B cell (primary cell): ENCODE measurements around the gene PDIA4. TPM values are rescaled to one million over a fixed set of nuclear protein-coding genes. Genes with fewer than 3 reads are reported as not detected.

Experiments
- ATAC-seq: fragments of 200-7000 bp; cut with Tn5 transposase; one replicate; pipeline ENCODE4 v1.10.0; 2021; ENCODE audit warnings: low read depth, mild to moderate bottlenecking, moderate number of reproducible peaks, moderate library complexity
- CTCF ChIA-PET: fragments of 350-600 bp; sonication (Branson Sonifier 250); formaldehyde crosslinking; loops from one replicate; lab custom pipeline; 2021; ENCODE audit warnings: antibody characterized with exemption, inconsistent platforms; lab: Charles Lee
- POLR2A ChIA-PET: fragments of 350-600 bp; sonication (Branson Sonifier 250); formaldehyde crosslinking; loops from one replicate; lab custom pipeline; 2021; ENCODE audit warnings: antibody characterized with exemption; lab: Charles Lee
- DNase-seq: peaks from one replicate; pipeline ENCODE4 v3.0.0; 2013
- H2AFZ ChIP-seq: 2 replicates; pipeline ENCODE4 v1.6.1; 2012; ENCODE audit warnings: mild to moderate bottlenecking, low read depth, low read length; ENCODE audit not compliant: insufficient read depth, poor library complexity, severe bottlenecking
- H3K27ac ChIP-seq, 2 donors: 1 replicate in 1 of 2; 2 replicates in 1 of 2; pipeline ENCODE4 v1.5.1; 2012 to 2013; ENCODE audit warnings: low read length in 2 of 2, mild to moderate bottlenecking in 2 of 2, moderate library complexity in 1 of 2
- H3K27me3 ChIP-seq, 4 experiments: fragments of 200-600 bp in 1 of 4; sonication (generic) in 1 of 4; replicated peaks in 1 of 4; 1 replicate in 2 of 4; 2 replicates in 2 of 4; pipeline versions ENCODE4 v1.6.1 to v1.7.0; 2013 to 2016; ENCODE audit warnings: low read length in 3 of 4, mild to moderate bottlenecking in 2 of 4, mixed read lengths in 1 of 4, moderate library complexity in 1 of 4; ENCODE audit not compliant: insufficient read depth in 4 of 4, control insufficient read depth in 3 of 4; ENCODE audit errors: control extremely low read depth in 1 of 4
- H3K36me3 ChIP-seq, 2 experiments: replicated peaks in 1 of 2; 1 replicate in 1 of 2; 2 replicates in 1 of 2; pipeline versions ENCODE4 v1.6.1 to v1.7.1; 2013; ENCODE audit warnings: low read length in 1 of 2; ENCODE audit not compliant: insufficient read depth in 2 of 2, control insufficient read depth in 1 of 2; ENCODE audit errors: control extremely low read depth in 1 of 2, extremely low read depth in 1 of 2
- H3K4me1 ChIP-seq, 2 donors: fragments of 200-600 bp in 1 of 2; sonication (generic) in 1 of 2; 1 replicate in 1 of 2; 2 replicates in 1 of 2; pipeline versions ENCODE4 v1.5.1 to v1.6.1; 2013 to 2017; ENCODE audit warnings: low read length in 2 of 2; ENCODE audit not compliant: control insufficient read depth in 2 of 2, insufficient read depth in 2 of 2
- H3K4me2 ChIP-seq: replicated peaks from 2 replicates; pipeline ENCODE3; 2012; ENCODE audit warnings: mild to moderate bottlenecking, low read depth, low read length; ENCODE audit not compliant: poor library complexity, severe bottlenecking
- H3K4me3 ChIP-seq, 5 experiments: fragments of 200-600 bp in 1 of 5; sonication (generic) in 1 of 5; 1 replicate in 3 of 5; 2 replicates in 2 of 5; pipeline versions ENCODE4 v1.5.1 to v1.7.0; 2011 to 2016; ENCODE audit warnings: low read length in 4 of 5, mild to moderate bottlenecking in 4 of 5, low read depth in 2 of 5, control low read depth in 1 of 5, moderate library complexity in 1 of 5; ENCODE audit not compliant: insufficient read depth in 1 of 5; ENCODE audit errors: control extremely low read depth in 1 of 5, extremely low read depth in 1 of 5
- H3K79me2 ChIP-seq: fragments of 200-600 bp; sonication (generic); one replicate; pipeline ENCODE4 v1.6.0; 2016; ENCODE audit warnings: low read length; ENCODE audit not compliant: control insufficient read depth, insufficient read depth
- H3K9ac ChIP-seq: fragments of 200-600 bp; sonication (generic); 2 replicates; pipeline ENCODE4 v1.6.1; 2017; ENCODE audit warnings: mild to moderate bottlenecking, low read length, moderate library complexity
- H3K9me3 ChIP-seq, 3 donors: one replicate each; pipeline versions ENCODE4 v1.6.1 to v1.7.1; 2013; ENCODE audit warnings: low read length in 2 of 3; ENCODE audit not compliant: control insufficient read depth in 2 of 3, insufficient read depth in 1 of 3; ENCODE audit errors: control extremely low read depth in 1 of 3
- H4K20me1 ChIP-seq: 2 replicates; pipeline ENCODE4 v1.6.0; 2012; ENCODE audit warnings: mild to moderate bottlenecking, low read length; ENCODE audit not compliant: insufficient read depth, control insufficient read depth, poor library complexity, severe bottlenecking
- H3K27ac Mint-ChIP-seq: one replicate; pipeline ENCODE4 v1.8.0; 2021; ENCODE audit warnings: mixed read lengths
- H3K27me3 Mint-ChIP-seq: one replicate; pipeline ENCODE4 v1.8.0; 2021; ENCODE audit warnings: mixed read lengths
- H3K4me1 Mint-ChIP-seq: one replicate; pipeline ENCODE4 v1.8.0; 2021; ENCODE audit warnings: mixed read lengths
- H3K4me3 Mint-ChIP-seq: one replicate; pipeline ENCODE4 v1.8.0; 2021; ENCODE audit warnings: mixed read lengths
- H3K9me3 Mint-ChIP-seq: one replicate; pipeline ENCODE4 v1.8.0; 2022; ENCODE audit warnings: mixed read lengths; ENCODE audit not compliant: insufficient read depth
- EZH2 ChIP-seq: IDR thresholded peaks from 2 replicates; pipeline ENCODE4 v1.6.1; 2012; ENCODE audit warnings: borderline replicate concordance, low read depth, mild to moderate bottlenecking, moderate library complexity, low read length; ENCODE audit not compliant: insufficient read depth, poor library complexity, severe bottlenecking
- WGBS: methylation state at CpG from one replicate; pipeline ENCODE4 v1.1.5; 2013; ENCODE audit warnings: missing lambda C conversion rate; ENCODE audit not compliant: insufficient coverage; 5-methylcytosine and 5-hydroxymethylcytosine counted together
- intact Hi-C: fragments of 100-400 bp; cut with micrococcal nuclease; formaldehyde crosslinking; loops from one replicate; pipeline ENCODE4 v1.10.0; 2022
- polyA plus RNA-seq: library from polyadenylated mRNA; depleted of rRNA; stranded (reverse); fragments of >200 nt; gene quantifications from 2 replicates; pipeline ENCODE4 v1.2.3, GENCODE V29; 2012
- total RNA-seq, 2 donors: library from RNA; stranded (reverse); fragments of 120-200 nt in 1 of 2; gene quantifications; 1 replicate in 1 of 2; 2 replicates in 1 of 2; pipeline versions ENCODE4 v1.2.3 to v1.2.4, GENCODE V29; 2013 to 2022
- TF ChIP-seq, protein P1 (sequence below): fragments of 200-600 bp; IDR thresholded peaks from one replicate; pipeline ENCODE4 v1.8.0; 2022; ENCODE audit warnings: antibody characterized with exemption, mild to moderate bottlenecking

The PDIA4 gene
- total and polyA plus RNA-seq, 2 donors (not counting 1 experiment from before 2014, with no cell fraction given) = 31.6 to 34.7 TPM

DNA sequence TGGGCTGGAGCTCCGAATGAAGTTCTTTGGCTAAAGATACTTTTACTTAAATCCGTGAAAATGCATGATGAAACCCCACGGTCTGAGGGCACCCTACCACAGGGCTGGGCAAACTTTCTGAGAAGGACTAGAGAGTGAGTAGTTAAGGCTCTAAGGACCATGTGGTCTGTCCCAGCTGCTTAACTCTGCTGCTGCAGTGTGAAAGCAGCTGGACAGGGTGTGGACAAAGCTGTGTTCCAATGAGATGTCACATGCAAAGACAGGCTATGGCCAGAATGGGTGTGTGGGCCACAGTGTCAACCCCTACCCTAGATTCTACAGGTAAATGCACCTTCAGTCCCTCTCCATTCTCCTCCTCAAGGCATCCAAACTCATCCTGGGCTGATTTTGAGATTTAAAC lies 18.8 kb downstream of the PDIA4 start:
- Histone ChIP-seq H3K27ac (no peak overlapping the region), H3K79me2 (peaks cover 11% of the 10 kb centered on the region), H3K27me3 (no peaks in the 10 kb centered on the region), H3K9me3 (no peaks in the 10 kb centered on the region), H3K36me3 (peaks cover 0 to 83% of the 10 kb centered on the region in 2 experiments), H3K4me3 (no peak overlapping the region), H3K4me2 (no peak overlapping the region), H3K4me1 (peaks cover 0 to 7% of the 10 kb centered on the region in 2 donors), H2AFZ (no peak overlapping the region), H4K20me1 (no peaks in the 10 kb centered on the region), H3K9ac (no peak overlapping the region)
- ChIA-PET CTCF (interaction anchor here (0.8 to 3.4 kb wide), 3 partner anchors 9 to 56 kb away, joined by 3 to 12 read pairs (median 3); no protein-coding TSS in a partner anchor), POLR2A (no interaction called here)
- no peak for ATAC-seq
- intact Hi-C loops = no loop called here
- H3K27ac Mint-ChIP-seq = no peak overlapping the region
- TF ChIP-seq EZH2 = no peak
- TF ChIP-seq, protein P1, sequence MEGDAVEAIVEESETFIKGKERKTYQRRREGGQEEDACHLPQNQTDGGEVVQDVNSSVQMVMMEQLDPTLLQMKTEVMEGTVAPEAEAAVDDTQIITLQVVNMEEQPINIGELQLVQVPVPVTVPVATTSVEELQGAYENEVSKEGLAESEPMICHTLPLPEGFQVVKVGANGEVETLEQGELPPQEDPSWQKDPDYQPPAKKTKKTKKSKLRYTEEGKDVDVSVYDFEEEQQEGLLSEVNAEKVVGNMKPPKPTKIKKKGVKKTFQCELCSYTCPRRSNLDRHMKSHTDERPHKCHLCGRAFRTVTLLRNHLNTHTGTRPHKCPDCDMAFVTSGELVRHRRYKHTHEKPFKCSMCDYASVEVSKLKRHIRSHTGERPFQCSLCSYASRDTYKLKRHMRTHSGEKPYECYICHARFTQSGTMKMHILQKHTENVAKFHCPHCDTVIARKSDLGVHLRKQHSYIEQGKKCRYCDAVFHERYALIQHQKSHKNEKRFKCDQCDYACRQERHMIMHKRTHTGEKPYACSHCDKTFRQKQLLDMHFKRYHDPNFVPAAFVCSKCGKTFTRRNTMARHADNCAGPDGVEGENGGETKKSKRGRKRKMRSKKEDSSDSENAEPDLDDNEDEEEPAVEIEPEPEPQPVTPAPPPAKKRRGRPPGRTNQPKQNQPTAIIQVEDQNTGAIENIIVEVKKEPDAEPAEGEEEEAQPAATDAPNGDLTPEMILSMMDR = no peak
- no peak for DNase-seq
- H3K9me3 Mint-ChIP-seq = no peaks in the 10 kb centered on the region
- H3K4me1 Mint-ChIP-seq = peaks cover 4% of the 10 kb centered on the region
- no peak overlapping the region for H3K4me3 Mint-ChIP-seq
- H3K27me3 Mint-ChIP-seq = no peaks in the 10 kb centered on the region
- WGBS = 100% methylated on average over 3 of the region's 3 CpGs

DNA sequence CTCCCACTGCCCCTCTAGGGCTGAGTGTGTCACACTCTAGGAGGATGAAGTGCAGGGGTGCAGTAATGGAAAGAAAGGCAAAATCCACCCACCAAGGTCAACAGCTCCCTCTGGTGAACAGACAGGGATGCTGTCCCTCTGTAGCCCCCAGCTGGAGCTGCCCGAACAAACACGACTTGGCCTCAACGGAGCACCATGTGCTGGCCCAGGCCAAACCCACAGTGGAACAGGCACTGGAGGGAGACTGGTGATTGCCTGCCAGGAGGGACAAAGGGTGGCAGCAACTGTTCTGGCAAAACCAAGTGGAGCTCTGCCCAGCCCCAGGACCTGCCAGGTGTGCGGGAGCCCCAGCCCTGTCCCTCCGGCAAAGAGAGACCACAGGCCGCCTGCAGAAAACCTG lies 20.7 kb downstream of the PDIA4 start:
- no peaks in the 10 kb centered on the region for H3K27me3 ChIP-seq
- WGBS = 90% methylated on average over 6 of the region's 6 CpGs
- Mint-ChIP-seq H3K4me1 (peaks cover 4% of the 10 kb centered on the region), H3K4me3 (no peak overlapping the region), H3K27ac (no peak overlapping the region), H3K27me3 (no peaks in the 10 kb centered on the region), H3K9me3 (no peaks in the 10 kb centered on the region)
- intact Hi-C loops = no loop called here
- ChIA-PET CTCF (interaction anchor here (0.7 to 3.8 kb wide), 6 partner anchors 11 to 140 kb away, joined by 3 to 64 read pairs (median 16); partner anchors contain the start of genes PDIA4 and ZNF398), POLR2A (no interaction called here)
- ATAC-seq (no peak), DNase-seq (no peak)
- no peak overlapping the region for H3K9ac ChIP-seq
- H4K20me1 ChIP-seq = no peaks in the 10 kb centered on the region
- TF ChIP-seq EZH2 = no peak
- TF ChIP-seq, protein P1 = no peak
- H2AFZ ChIP-seq = no peak overlapping the region
- H3K4me1 ChIP-seq = peaks cover 0 to 7% of the 10 kb centered on the region in 2 donors
- H3K36me3 ChIP-seq = peaks cover 0 to 84% of the 10 kb centered on the region in 2 experiments
- no peak overlapping the region for H3K4me2 ChIP-seq
- no peaks in the 10 kb centered on the region for H3K9me3 ChIP-seq
- H3K79me2 ChIP-seq = peaks cover 6% of the 10 kb centered on the region
- no peak overlapping the region for H3K4me3 ChIP-seq
- no peak overlapping the region for H3K27ac ChIP-seq
